Neural crest cell (in vitro differentiated cells): ENCODE measurements around the gene CST1. TPM values are rescaled to one million over a fixed set of nuclear protein-coding genes. Genes with fewer than 3 reads are reported as not detected.
"Not testable (repeated sequence)": the region's sequence is repeated elsewhere in the genome, so short reads cannot be mapped to it uniquely, and the experiment has no call there.

Experiments used
- DNase-seq: peaks from one replicate; pipeline ENCODE4 v3.0.0; 2021; ENCODE audit warnings: low read depth, mixed read lengths, low spot score
- H3K27ac Mint-ChIP-seq: one replicate; pipeline ENCODE4 v1.8.0; 2021; ENCODE audit warnings: mild to moderate bottlenecking, mixed read lengths; ENCODE audit not compliant: unreplicated experiment
- H3K27me3 Mint-ChIP-seq: 2 replicates; pipeline ENCODE4 v1.8.0; 2021; ENCODE audit warnings: low read depth, mild to moderate bottlenecking, mixed read lengths
- H3K36me3 Mint-ChIP-seq: 2 replicates; pipeline ENCODE4 v1.8.0; 2021; ENCODE audit warnings: low read depth, mild to moderate bottlenecking, mixed read lengths
- H3K4me1 Mint-ChIP-seq: 2 replicates; pipeline ENCODE4 v1.8.0; 2021; ENCODE audit warnings: mixed read lengths
- H3K4me3 Mint-ChIP-seq: one replicate; pipeline ENCODE4 v1.8.0; 2021; ENCODE audit warnings: mild to moderate bottlenecking, mixed read lengths
- H3K9me3 Mint-ChIP-seq: 2 replicates; pipeline ENCODE4 v1.8.0; 2021; ENCODE audit warnings: mixed read lengths
- CTCF ChIP-seq: fragments of 200-600 bp; sonication (generic); conservative IDR thresholded peaks from 2 replicates; pipeline ENCODE4 v1.5.0; 2021; ENCODE audit warnings: antibody characterized with exemption, mild to moderate bottlenecking
- total RNA-seq: library from RNA; stranded (reverse); gene quantifications from 2 replicates; pipeline ENCODE4 v1.2.1, GENCODE V29; 2021

Gene CST1
- total RNA-seq, 1 donor from 2014 or later: not detected

DNA sequence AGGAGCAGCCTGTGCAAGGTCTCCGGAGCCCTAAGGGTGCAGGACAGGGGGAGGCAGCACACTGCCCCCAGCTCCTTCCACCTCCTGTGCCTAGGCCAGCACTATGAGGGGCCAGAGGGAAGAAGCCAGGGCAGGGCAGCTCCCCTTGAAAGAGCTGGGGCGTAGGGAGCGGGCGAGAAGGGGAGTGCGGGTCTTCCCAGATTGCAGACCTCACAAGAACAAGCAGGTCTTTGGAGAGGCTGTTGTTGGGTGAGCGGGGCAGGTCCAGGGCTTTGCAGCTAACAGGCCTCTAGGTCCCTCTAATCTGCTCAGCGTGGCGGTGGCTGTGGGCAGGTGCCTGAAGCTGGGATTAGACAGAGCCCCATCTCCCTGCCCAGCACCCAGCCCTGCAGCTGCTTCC lies 22.4 kb upstream of the CST1 start:
- Mint-ChIP-seq H3K9me3 (no peaks in the 10 kb centered on the region), H3K27ac (no peak overlapping the region), H3K4me1 (no peaks in the 10 kb centered on the region), H3K36me3 (no peaks in the 10 kb centered on the region), H3K27me3 (peaks cover 22% of the 10 kb centered on the region), H3K4me3 (no peak overlapping the region)
- no peak for DNase-seq
- TF ChIP-seq CTCF: no peak

GRCh38 chr20:23772074-23772473 lies 21.3 kb upstream of the CST1 start:
- Mint-ChIP-seq H3K36me3 (no peaks in the 10 kb centered on the region), H3K4me3 (no peak overlapping the region), H3K27ac (no peak overlapping the region), H3K9me3 (no peaks in the 10 kb centered on the region), H3K4me1 (no peaks in the 10 kb centered on the region), H3K27me3 (peaks cover 22% of the 10 kb centered on the region)
- no peak for TF ChIP-seq CTCF
- no peak for DNase-seq

DNA sequence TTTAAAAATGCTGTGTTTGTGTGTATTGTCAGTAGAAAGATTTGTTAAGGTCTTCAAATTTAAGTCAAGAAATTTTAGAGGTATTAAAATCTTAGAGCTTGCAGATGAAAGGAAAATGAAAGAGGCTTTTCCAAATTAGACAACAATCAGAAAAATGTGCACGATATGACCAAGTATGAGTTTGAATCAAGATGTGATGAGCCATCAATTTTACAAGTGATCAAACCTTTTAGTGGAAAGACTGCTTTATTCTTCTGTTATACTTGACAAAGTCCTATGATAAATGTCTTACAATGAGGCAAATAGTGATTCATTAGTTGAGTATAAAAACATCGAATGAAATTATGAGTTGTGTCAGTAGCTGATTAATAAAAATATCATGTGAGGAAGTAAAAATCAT lies 19.6 kb upstream of the CST1 start:
- no peaks in the 10 kb centered on the region for H3K36me3 Mint-ChIP-seq
- no peaks in the 10 kb centered on the region for H3K4me1 Mint-ChIP-seq
- peaks cover 28% of the 10 kb centered on the region for H3K27me3 Mint-ChIP-seq

DNA sequence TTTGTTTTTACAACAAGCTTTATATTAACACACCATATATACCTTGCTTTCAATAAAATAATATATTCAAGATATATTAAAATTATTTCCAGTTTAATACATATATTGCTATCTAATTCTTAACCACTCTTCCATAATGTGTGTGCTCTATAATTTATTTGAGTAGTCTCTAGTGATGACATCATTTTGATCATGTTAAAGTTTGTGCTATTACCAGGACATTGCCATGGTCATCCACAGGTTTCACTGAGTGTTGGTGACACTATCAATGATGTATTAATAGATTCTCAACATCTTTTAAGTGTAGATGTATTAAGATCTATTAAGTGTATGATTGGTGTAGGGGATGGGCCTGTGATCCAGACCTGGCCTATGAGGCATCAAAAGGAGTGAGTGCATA lies 17.8 kb upstream of the CST1 start:
- H3K4me1 Mint-ChIP-seq, DNase-seq, H3K27ac Mint-ChIP-seq, H3K36me3 Mint-ChIP-seq, H3K4me3 Mint-ChIP-seq, H3K9me3 Mint-ChIP-seq: not testable (repeated sequence)
- peaks cover 37% of the 10 kb centered on the region for H3K27me3 Mint-ChIP-seq

More for the DNA sequence above, 19.6 kb upstream of the CST1 start:
- no peak for TF ChIP-seq CTCF
- no peak overlapping the region for H3K4me3 Mint-ChIP-seq
- no peak overlapping the region for H3K27ac Mint-ChIP-seq
- DNase-seq: no peak
- no peaks in the 10 kb centered on the region for H3K9me3 Mint-ChIP-seq

DNA sequence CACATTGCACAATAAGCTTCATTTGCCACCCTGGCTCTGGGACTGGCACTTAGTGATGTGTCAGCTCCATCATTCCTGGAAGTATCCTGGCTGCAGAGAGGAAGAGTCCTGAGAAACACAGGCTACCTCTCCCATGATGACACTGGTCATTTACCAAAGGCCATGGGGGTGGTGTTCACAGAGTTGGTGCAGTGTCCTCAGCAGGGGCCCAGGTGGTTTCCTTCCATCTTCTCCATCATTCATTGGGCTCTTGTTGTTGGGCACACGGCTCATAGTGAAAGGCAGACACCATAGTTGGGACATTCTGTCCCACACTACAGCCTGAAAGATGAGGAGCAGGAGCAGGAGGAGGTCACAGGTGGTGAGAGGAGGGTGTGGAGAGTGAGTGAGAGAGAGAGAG lies 15.8 kb upstream of the CST1 start:
- Mint-ChIP-seq H3K4me3 (no peak overlapping the region), H3K36me3 (no peaks in the 10 kb centered on the region), H3K27me3 (peaks cover 26% of the 10 kb centered on the region), H3K4me1 (no peaks in the 10 kb centered on the region), H3K27ac (no peak overlapping the region), H3K9me3 (no peaks in the 10 kb centered on the region)
- TF ChIP-seq CTCF: no peak
- DNase-seq: no peak

DNA sequence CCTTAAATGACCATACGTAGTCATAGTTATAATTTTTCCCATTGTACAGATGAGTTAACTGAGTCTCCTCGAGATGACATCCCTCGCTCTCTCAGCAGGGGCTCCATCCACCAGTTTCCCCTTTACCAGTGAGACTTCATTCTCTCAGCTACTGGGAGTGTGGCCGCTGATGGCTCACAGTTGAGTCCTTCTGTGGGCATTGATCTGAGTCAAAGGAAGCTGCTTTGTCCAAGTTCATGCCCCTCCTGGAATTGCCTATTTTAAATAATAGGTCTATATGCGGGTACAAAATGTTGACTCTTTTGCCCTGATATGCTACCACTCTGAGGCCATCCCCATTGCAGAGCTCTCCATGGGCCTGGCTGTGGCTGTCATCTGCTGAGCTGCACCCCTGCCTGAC lies 14.8 kb upstream of the CST1 start:
- no peak overlapping the region for H3K27ac Mint-ChIP-seq
- H3K27me3 Mint-ChIP-seq: peaks cover 22% of the 10 kb centered on the region
- H3K9me3 Mint-ChIP-seq: no peaks in the 10 kb centered on the region
- no peaks in the 10 kb centered on the region for H3K4me1 Mint-ChIP-seq
- no peak for DNase-seq
- no peak overlapping the region for H3K4me3 Mint-ChIP-seq
- no peak for TF ChIP-seq CTCF
- no peaks in the 10 kb centered on the region for H3K36me3 Mint-ChIP-seq

- H3K36me3 Mint-ChIP-seq, DNase-seq, H3K4me1 Mint-ChIP-seq, H3K4me3 Mint-ChIP-seq, H3K27ac Mint-ChIP-seq, H3K9me3 Mint-ChIP-seq: not testable (repeated sequence)
- H3K27me3 Mint-ChIP-seq: peaks cover 20% of the 10 kb centered on the region
Observed at GRCh38 chr20:23764630-23765029, 13.9 kb upstream of the CST1 start.
